Activated CD4-positive, alpha-beta memory T cell treated with anti-CD3 and anti-CD28 coated beads, Interleukin-2, amount 10 ng/mL, durations not matched to agents 7 days and 5 days (primary cell): ENCODE results near the gene SHISA7. TPM values are rescaled to one million over a fixed set of nuclear protein-coding genes. Genes with fewer than 3 reads are reported as not detected.
A peak's percentile ranks its signal among the peaks of the same experiment; 100 is the strongest.
"Not testable (repeated sequence)": the region's sequence is repeated elsewhere in the genome, so short reads cannot be mapped to it uniquely, and the experiment has no call there.

ENCODE experiments used
- CTCF ChIA-PET: fragments of 350-600 bp; sonication (Branson Sonifier 250); formaldehyde crosslinking; loops from one replicate; lab custom pipeline; 2021; ENCODE audit warnings: antibody characterized with exemption, inconsistent platforms; lab: Charles Lee
- POLR2A ChIA-PET: fragments of 350-600 bp; sonication (Branson Sonifier 250); formaldehyde crosslinking; loops from one replicate; lab custom pipeline; 2021; ENCODE audit warnings: antibody characterized with exemption; lab: Charles Lee
- DNase-seq: peaks from one replicate; pipeline ENCODE4 v3.0.0-alpha.2; 2020
- H3K27ac Mint-ChIP-seq: one replicate; pipeline ENCODE4 v1.8.0; 2021; ENCODE audit warnings: mild to moderate bottlenecking, mixed read lengths
- H3K27me3 Mint-ChIP-seq: one replicate; pipeline ENCODE4 v1.8.0; 2021; ENCODE audit warnings: mixed read lengths
- H3K36me3 Mint-ChIP-seq: one replicate; pipeline ENCODE4 v1.8.0; 2021; ENCODE audit warnings: low read depth, mixed read lengths
- H3K4me1 Mint-ChIP-seq: one replicate; pipeline ENCODE4 v1.8.0; 2021; ENCODE audit warnings: mixed read lengths
- H3K4me3 Mint-ChIP-seq: one replicate; pipeline ENCODE4 v1.8.0; 2021; ENCODE audit warnings: mild to moderate bottlenecking, mixed read lengths
- H3K9me3 Mint-ChIP-seq: one replicate; pipeline ENCODE4 v1.8.0; 2021; ENCODE audit warnings: mixed read lengths
- total RNA-seq, 2 experiments: library from RNA; stranded (reverse); gene quantifications; one replicate each; pipeline ENCODE4 v1.2.3, GENCODE V29; 2021

Gene SHISA7
- total RNA-seq, 2 experiments from 2014 or later, result not detected

- Mint-ChIP-seq H3K4me3 (no peak overlapping the region), H3K27me3 (peaks cover 3% of the 10 kb centered on the region), H3K4me1 (peaks cover 24% of the 10 kb centered on the region), H3K36me3 (peaks cover 3% of the 10 kb centered on the region), H3K27ac (no peak overlapping the region), H3K9me3 (no peaks in the 10 kb centered on the region)
- DNase-seq, result no peak
- ChIA-PET CTCF (interaction anchor here (1.6 to 2.3 kb wide), 2 partner anchors 10 to 46 kb away, joined by 6 to 10 read pairs; no protein-coding TSS in a partner anchor), POLR2A (interaction anchor here (1.1 kb wide), 1 partner anchor 168 kb away, joined by 3 read pairs; no protein-coding TSS in a partner anchor)
These were observed 14.8 kb upstream of the SHISA7 start for GRCh38 chr19:55457683-55458457.

- Mint-ChIP-seq H3K9me3 (no peaks in the 10 kb centered on the region), H3K27me3 (peaks cover 9% of the 10 kb centered on the region), H3K36me3 (peaks cover 3% of the 10 kb centered on the region), H3K27ac (no peak overlapping the region), H3K4me3 (no peak overlapping the region), H3K4me1 (peaks cover 18% of the 10 kb centered on the region)
- ChIA-PET POLR2A (no interaction called here), CTCF (no interaction called here)
- DNase-seq, result no peak
These were observed 13.2 kb upstream of the SHISA7 start for GRCh38 chr19:55456347-55456746.

GRCh38 chr19:55455576-55456235 is 12.6 kb upstream of the SHISA7 start:
- Mint-ChIP-seq H3K27ac (no peak overlapping the region), H3K4me3 (no peak overlapping the region), H3K4me1 (peaks cover 12% of the 10 kb centered on the region), H3K9me3 (no peaks in the 10 kb centered on the region), H3K36me3 (peaks cover 3% of the 10 kb centered on the region), H3K27me3 (peaks cover 12% of the 10 kb centered on the region)
- POLR2A ChIA-PET, result no interaction called here
- CTCF ChIA-PET, result no interaction called here
- no peak for DNase-seq

GRCh38 chr19:55454787-55455243 is 11.7 kb upstream of the SHISA7 start:
- peaks cover 4% of the 10 kb centered on the region for H3K4me1 Mint-ChIP-seq
- H3K4me3 Mint-ChIP-seq, result no peak overlapping the region
- ChIA-PET CTCF (interaction anchor here (0.6 kb wide), 1 partner anchor 128 kb away, joined by 3 read pairs; no protein-coding TSS in a partner anchor), POLR2A (no interaction called here)
- H3K27ac Mint-ChIP-seq, result no peak overlapping the region
- H3K9me3 Mint-ChIP-seq, result no peaks in the 10 kb centered on the region
- peaks cover 3% of the 10 kb centered on the region for H3K36me3 Mint-ChIP-seq
- peaks cover 17% of the 10 kb centered on the region for H3K27me3 Mint-ChIP-seq
- DNase-seq, result peak; percentile 62

- Mint-ChIP-seq H3K4me1 (peaks cover 4% of the 10 kb centered on the region), H3K9me3 (no peaks in the 10 kb centered on the region), H3K27ac (no peak overlapping the region), H3K27me3 (peaks cover 18% of the 10 kb centered on the region), H3K36me3 (peaks cover 3% of the 10 kb centered on the region), H3K4me3 (no peak overlapping the region)
- ChIA-PET POLR2A (interaction anchor here (1.1 to 1.4 kb wide), 2 partner anchors 46 to 67 kb away, joined by 3 read pairs; partner anchors contain the start of gene UBE2S), CTCF (interaction anchor here (0.9 to 2.5 kb wide), 7 partner anchors 8 to 313 kb away, joined by 3 to 14 read pairs (median 5); partner anchors contain the start of gene ISOC2)
- no peak for DNase-seq
These were observed 10.6 kb upstream of the SHISA7 start for GRCh38 chr19:55453511-55454260.

- Mint-ChIP-seq H3K9me3 (no peaks in the 10 kb centered on the region), H3K4me3 (no peak overlapping the region), H3K4me1 (peaks cover 4% of the 10 kb centered on the region), H3K27me3 (peaks cover 18% of the 10 kb centered on the region), H3K27ac (no peak overlapping the region), H3K36me3 (peaks cover 3% of the 10 kb centered on the region)
- ChIA-PET POLR2A (interaction anchor here (1.1 to 1.4 kb wide), 2 partner anchors 45 to 66 kb away, joined by 3 read pairs; partner anchors contain the start of gene UBE2S), CTCF (interaction anchor here (0.9 to 2.5 kb wide), 7 partner anchors 9 to 312 kb away, joined by 3 to 14 read pairs (median 5); partner anchors contain the start of gene ISOC2)
- peak; percentile 42 for DNase-seq
These were observed 9.7 kb upstream of the SHISA7 start for GRCh38 chr19:55452749-55453346.

- Mint-ChIP-seq H3K4me3 (no peak overlapping the region), H3K27me3 (peaks cover 18% of the 10 kb centered on the region), H3K36me3 (peaks cover 3% of the 10 kb centered on the region), H3K27ac (no peak overlapping the region), H3K4me1 (peaks cover 4% of the 10 kb centered on the region), H3K9me3 (no peaks in the 10 kb centered on the region)
- ChIA-PET CTCF (interaction anchor here (1.4 to 2.5 kb wide), 3 partner anchors 10 to 311 kb away, joined by 7 to 14 read pairs (median 7); partner anchors contain the start of gene ISOC2), POLR2A (no interaction called here)
- DNase-seq, result no peak
These were observed 9.1 kb upstream of the SHISA7 start for GRCh38 chr19:55451965-55452748.

- Mint-ChIP-seq H3K4me3 (no peak overlapping the region), H3K27me3 (peaks cover 18% of the 10 kb centered on the region), H3K4me1 (peaks cover 4% of the 10 kb centered on the region), H3K27ac (no peak overlapping the region), H3K9me3 (no peaks in the 10 kb centered on the region), H3K36me3 (peaks cover 3% of the 10 kb centered on the region)
- no peak for DNase-seq
- ChIA-PET POLR2A (no interaction called here), CTCF (no interaction called here)
These were observed 8.3 kb upstream of the SHISA7 start for GRCh38 chr19:55451163-55451964.

- ChIA-PET CTCF (interaction anchor here (0.8 kb wide), 1 partner anchor 54 kb away, joined by 3 read pairs; no protein-coding TSS in a partner anchor), POLR2A (interaction anchor here (1.2 kb wide), 1 partner anchor 42 kb away, joined by 4 read pairs; the partner anchor contains the start of gene UBE2S)
- Mint-ChIP-seq H3K27ac (no peak overlapping the region), H3K4me1 (peaks cover 4% of the 10 kb centered on the region), H3K4me3 (no peak overlapping the region), H3K9me3 (no peaks in the 10 kb centered on the region), H3K36me3 (no peaks in the 10 kb centered on the region), H3K27me3 (peaks cover 30% of the 10 kb centered on the region)
- no peak for DNase-seq
These were observed 6.4 kb upstream of the SHISA7 start for GRCh38 chr19:55449469-55449868.

GRCh38 chr19:55448175-55448490 is 5.0 kb upstream of the SHISA7 start:
- H3K36me3 Mint-ChIP-seq, H3K9me3 Mint-ChIP-seq, H3K4me3 Mint-ChIP-seq, POLR2A ChIA-PET, CTCF ChIA-PET, H3K27ac Mint-ChIP-seq, H3K4me1 Mint-ChIP-seq, DNase-seq: not testable (repeated sequence)
- H3K27me3 Mint-ChIP-seq, result peaks cover 40% of the 10 kb centered on the region
